AG04449 (cell line): ENCODE data around the gene CELF1.

Experiments
- CTCF ChIA-PET: fragments of 350-600 bp; formaldehyde crosslinking; extraction: SDS; loops from one replicate; lab custom pipeline; 2021; ENCODE audit warnings: antibody characterized with exemption; lab: Yijun Ruan, JAX
- POLR2A ChIA-PET: fragments of 400-600, 350-600 bp; formaldehyde crosslinking; extraction: SDS; loops from one replicate; lab custom pipeline; 2020; ENCODE audit warnings: antibody characterized with exemption, inconsistent platforms; lab: Yijun Ruan, JAX
- DNase-seq: peaks from one replicate; pipeline ENCODE4 v3.0.0-alpha.2; 2010; ENCODE audit warnings: low read depth, low spot score
- H3K4me3 ChIP-seq: 2 replicates; pipeline ENCODE4 v1.5.1; 2011; ENCODE audit warnings: low read depth, mild to moderate bottlenecking, control low read depth, low read length
- CTCF ChIP-seq: IDR thresholded peaks from one replicate; pipeline ENCODE4 v1.5.1; 2011; ENCODE audit warnings: mild to moderate bottlenecking, moderate library complexity, low read length, control low read depth, inconsistent platforms; ENCODE audit not compliant: insufficient read depth; ENCODE audit errors: missing control alignments

CELF1 gene

GRCh38 chr11:47425611-47426010 lies 127.3 kb downstream of the CELF1 start:
- peak overlapping the region; percentile 98 for H3K4me3 ChIP-seq
- TF ChIP-seq CTCF = no peak
- CTCF ChIA-PET = interaction anchor here (1.1 to 8.9 kb wide), 3 partner anchors 14 to 191 kb away, joined by 3 to 66 read pairs (median 6); partner anchors contain the start of gene SLC39A13
- DNase-seq = no peak
- POLR2A ChIA-PET = interaction anchor here (1.4 to 3.7 kb wide), 3 partner anchors 8 to 12 kb away, joined by 5 to 38 read pairs (median 5); no protein-coding TSS in a partner anchor

- TF ChIP-seq CTCF = no peak
- H3K4me3 ChIP-seq = no peak overlapping the region
- ChIA-PET POLR2A (interaction anchor here (0.8 to 4.2 kb wide), 3 partner anchors 7 to 18 kb away, joined by 4 to 38 read pairs (median 9); partner anchors contain the start of genes PSMC3 and SLC39A13), CTCF (no interaction called here)
- no peak for DNase-seq
These were observed 134.3 kb downstream of the CELF1 start for GRCh38 chr11:47418454-47419259.

- no peak for DNase-seq
- CTCF ChIA-PET = interaction anchor here (0.7 kb wide), 1 partner anchor 10 kb away, joined by 3 read pairs; no protein-coding TSS in a partner anchor
- POLR2A ChIA-PET = interaction anchor here (2.2 to 4.2 kb wide), 2 partner anchors 8 to 9 kb away, joined by 9 to 38 read pairs; partner anchors contain the start of genes PSMC3 and SLC39A13
- H3K4me3 ChIP-seq = no peak overlapping the region
- TF ChIP-seq CTCF = no peak
These were observed 135.2 kb downstream of the CELF1 start for GRCh38 chr11:47417712-47418111.

- TF ChIP-seq CTCF = no peak
- no peak overlapping the region; the same call in 1 of the 2 replicates for H3K4me3 ChIP-seq
- POLR2A ChIA-PET = interaction anchor here (1.1 to 4.2 kb wide), 3 partner anchors 10 to 201 kb away, joined by 4 to 38 read pairs (median 5); partner anchors contain the start of genes ACP2 and PSMC3
- CTCF ChIA-PET = interaction anchor here (1.3 to 3.1 kb wide), 2 partner anchors 16 to 42 kb away, joined by 4 to 13 read pairs; no protein-coding TSS in a partner anchor
- DNase-seq = no peak
These were observed 136.9 kb downstream of the CELF1 start for GRCh38 chr11:47415949-47416472.
